Fibroblast of lung (primary cell): ENCODE data around the gene VDAC2.

Experiments
- EZH2 ChIP-seq: IDR thresholded peaks from 2 replicates; pipeline ENCODE4 v1.5.1; 2012; ENCODE audit warnings: low read length, control low read depth, mild to moderate bottlenecking; ENCODE audit errors: missing control alignments
- TF ChIP-seq, protein P1 (sequence below), 2 donors: IDR thresholded peaks in 1 of 2; conservative IDR thresholded peaks in 1 of 2; 1 replicate in 1 of 2; 2 replicates in 1 of 2; pipeline ENCODE4 v1.5.1; 2011 to 2012; ENCODE audit warnings: low read length in 2 of 2, control low read depth in 1 of 2, inconsistent platforms in 1 of 2, low read depth in 1 of 2, mild to moderate bottlenecking in 1 of 2

DNA sequence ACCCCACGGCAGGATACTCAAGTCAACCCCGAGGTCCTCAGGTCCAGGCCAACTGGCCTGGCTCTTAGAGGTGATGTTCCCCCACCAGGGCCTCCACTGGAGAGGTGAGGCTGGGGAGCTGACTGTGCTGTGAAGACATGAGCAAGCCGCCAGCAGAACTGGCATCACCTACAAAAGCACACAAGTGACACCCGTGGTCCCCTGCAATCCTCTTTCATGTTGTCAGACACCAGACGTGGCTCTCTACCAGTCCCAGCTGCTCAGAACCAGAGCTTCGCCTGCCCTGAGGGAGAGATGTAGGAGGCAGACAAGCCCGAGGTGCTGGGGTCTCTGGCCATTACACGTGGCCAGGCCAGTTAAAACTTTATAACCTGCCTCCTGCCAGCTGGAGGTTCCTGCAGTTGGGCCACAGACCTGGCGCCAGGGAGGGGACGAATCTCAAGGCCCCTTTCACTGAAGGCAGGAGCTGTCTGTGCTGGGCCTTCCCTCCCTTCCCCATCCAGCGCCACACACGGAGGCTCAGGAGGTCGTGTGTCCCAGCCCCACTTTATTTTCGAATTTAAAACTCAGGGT, 22.9 kb downstream of the VDAC2 start:
- TF ChIP-seq, protein P1, sequence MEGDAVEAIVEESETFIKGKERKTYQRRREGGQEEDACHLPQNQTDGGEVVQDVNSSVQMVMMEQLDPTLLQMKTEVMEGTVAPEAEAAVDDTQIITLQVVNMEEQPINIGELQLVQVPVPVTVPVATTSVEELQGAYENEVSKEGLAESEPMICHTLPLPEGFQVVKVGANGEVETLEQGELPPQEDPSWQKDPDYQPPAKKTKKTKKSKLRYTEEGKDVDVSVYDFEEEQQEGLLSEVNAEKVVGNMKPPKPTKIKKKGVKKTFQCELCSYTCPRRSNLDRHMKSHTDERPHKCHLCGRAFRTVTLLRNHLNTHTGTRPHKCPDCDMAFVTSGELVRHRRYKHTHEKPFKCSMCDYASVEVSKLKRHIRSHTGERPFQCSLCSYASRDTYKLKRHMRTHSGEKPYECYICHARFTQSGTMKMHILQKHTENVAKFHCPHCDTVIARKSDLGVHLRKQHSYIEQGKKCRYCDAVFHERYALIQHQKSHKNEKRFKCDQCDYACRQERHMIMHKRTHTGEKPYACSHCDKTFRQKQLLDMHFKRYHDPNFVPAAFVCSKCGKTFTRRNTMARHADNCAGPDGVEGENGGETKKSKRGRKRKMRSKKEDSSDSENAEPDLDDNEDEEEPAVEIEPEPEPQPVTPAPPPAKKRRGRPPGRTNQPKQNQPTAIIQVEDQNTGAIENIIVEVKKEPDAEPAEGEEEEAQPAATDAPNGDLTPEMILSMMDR (conservative IDR thresholded peaks at IDR 0.05 in 1 of 2, IDR thresholded peaks at IDR 0.05 in 1 of 2; ENCODE audit: low read depth in 1 of 2, low read length in 2 of 2), result no peak
- TF ChIP-seq EZH2, result no peak
